ENCODE measurements around the gene PIP4K2A. TPM values are rescaled to one million over a fixed set of nuclear protein-coding genes. Genes with fewer than 3 reads are reported as not detected.
"Not testable (repeated sequence)": the region's sequence is repeated elsewhere in the genome, so short reads cannot be mapped to it uniquely, and the experiment has no call there.

Gene PIP4K2A
- 100 to 1,000 TPM; 111 to 118 TPM for total RNA-seq

DNA sequence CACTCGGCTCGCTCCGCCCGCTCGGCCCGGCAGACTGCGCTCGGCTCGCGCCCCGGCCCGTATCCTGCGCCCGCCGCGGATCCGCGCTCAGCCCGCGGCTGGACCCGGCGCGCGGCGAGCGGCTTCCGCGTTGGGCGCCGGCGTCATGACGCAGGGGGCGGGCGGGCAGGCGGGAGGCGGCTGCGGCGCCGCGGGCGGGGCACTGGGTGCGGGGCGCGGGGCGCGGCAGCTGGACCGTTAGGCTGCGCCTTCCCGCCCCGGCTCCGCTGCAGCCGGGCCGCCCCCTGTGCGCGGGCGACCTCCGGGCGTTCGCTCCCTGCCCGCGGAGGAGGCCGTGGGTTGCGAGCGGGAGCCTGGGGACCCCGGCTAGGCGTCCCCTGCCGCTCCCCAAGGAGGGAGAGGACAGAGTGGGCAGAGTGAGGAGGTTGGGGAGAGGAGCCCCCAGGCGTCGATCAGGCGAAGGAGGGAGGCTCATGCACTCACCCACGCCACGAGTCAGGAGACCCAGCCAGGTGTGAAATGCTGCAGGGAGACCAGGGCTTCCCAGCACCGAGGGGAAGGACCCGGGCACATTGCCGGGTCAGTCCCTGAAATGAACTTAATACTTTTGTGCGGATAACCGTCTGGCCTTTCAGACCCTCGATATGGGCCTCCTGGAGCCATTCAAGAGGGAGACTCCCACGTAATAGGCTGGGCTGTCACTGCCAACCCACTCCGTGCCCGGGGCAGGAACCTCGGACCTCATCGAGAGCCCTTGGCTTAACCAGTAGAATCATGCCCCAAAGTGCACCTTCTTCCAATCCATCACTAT, at the start of gene PIP4K2A:
TSS of gene PIP4K2A (minus strand) at position 100 of the 811 bp plus-strand sequence. CDS start 252 bp downstream, outside the sequence.
- peak; percentile 87 for DNase-seq
- Mint-ChIP-seq H3K9me3 (no peaks in the 10 kb centered on the region), H3K27me3 (no peaks in the 10 kb centered on the region), H3K27ac (peak within 1 kb of the TSS; percentile 89), H3K36me3 (peaks cover 16% of the 10 kb centered on the region), H3K4me3 (peak within 1 kb of the TSS; percentile 89), H3K4me1 (peaks cover 29% of the 10 kb centered on the region)

DNA sequence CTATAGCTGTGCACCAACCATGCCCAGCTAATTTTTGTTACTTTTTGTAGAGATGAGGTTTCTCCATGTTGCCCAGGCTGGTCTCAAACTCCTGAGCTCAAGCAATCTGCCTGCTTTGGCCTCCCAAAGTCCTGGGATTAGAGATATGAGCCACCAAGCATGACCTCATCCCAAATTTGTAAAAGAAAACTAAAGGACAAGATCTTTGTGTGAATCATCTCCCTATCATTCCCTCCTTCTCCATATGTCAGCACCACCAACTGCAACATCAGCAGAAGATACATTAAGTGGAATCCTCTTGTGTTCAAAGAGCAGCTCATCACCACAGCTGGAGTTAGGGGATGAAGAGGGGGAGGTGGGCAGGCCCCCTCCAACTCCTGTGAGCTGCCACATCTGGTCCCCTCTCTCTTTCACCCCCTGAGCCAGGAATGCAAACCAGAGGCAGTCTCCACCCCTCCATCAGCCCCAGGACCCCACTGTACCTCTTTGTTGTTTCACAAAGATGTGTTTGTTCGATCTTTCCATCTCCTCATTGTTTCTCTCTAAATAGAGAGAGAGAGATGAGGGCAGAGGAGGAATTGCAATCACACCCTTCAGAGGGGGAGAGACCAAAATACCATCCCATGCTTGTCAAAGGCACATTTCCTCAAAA, 47.3 kb upstream of the PIP4K2A start:
- no peak for DNase-seq
- no peaks in the 10 kb centered on the region for H3K27me3 Mint-ChIP-seq
- no peak overlapping the region for H3K4me3 Mint-ChIP-seq
- no peak overlapping the region for H3K27ac Mint-ChIP-seq
- H3K36me3 Mint-ChIP-seq: no peaks in the 10 kb centered on the region
- H3K9me3 Mint-ChIP-seq: no peaks in the 10 kb centered on the region
- H3K4me1 Mint-ChIP-seq: no peaks in the 10 kb centered on the region

DNA sequence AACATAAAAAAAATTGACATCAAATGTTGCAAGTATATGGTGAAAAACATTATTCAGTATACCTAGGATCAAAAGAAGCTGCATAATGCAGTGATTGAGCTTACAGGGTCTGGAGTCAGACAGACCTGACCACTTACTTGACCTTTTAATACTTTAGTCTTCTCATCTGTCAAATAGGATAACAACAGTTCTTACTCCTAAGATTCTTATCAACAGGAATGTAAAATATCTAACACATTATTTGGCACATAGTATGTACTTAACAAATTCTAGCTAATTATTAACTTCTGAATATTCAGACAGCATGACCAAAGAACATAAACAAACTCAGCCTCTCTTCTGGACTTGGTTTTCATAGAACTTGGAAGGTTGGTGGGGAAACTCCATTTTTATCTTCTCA, 45.6 kb upstream of the PIP4K2A start:
- Mint-ChIP-seq H3K9me3 (no peaks in the 10 kb centered on the region), H3K4me1 (no peaks in the 10 kb centered on the region), H3K27ac (no peak overlapping the region), H3K36me3 (no peaks in the 10 kb centered on the region), H3K27me3 (no peaks in the 10 kb centered on the region), H3K4me3 (no peak overlapping the region)
- DNase-seq: no peak

DNA sequence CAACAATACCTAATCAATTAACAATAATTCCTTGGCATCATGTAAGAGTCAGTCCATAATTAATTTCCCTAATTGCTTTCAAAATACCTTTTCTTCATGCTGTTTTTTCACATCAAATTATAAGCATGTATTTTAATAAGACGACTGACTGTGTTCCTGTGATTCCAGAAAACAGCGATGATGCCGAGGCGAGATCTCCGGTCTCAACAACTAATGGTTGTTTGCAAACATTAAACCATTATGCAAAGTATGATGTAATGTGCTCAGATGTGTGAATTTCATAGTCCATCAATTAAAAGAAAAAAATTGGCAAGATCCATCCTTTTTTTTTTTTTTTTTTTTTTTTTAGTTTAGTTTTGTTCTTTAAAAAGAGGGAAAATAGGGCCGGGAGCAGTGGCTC, 44.5 kb upstream of the PIP4K2A start:
- DNase-seq: no peak
- Mint-ChIP-seq H3K27me3 (no peaks in the 10 kb centered on the region), H3K36me3 (no peaks in the 10 kb centered on the region)

DNA sequence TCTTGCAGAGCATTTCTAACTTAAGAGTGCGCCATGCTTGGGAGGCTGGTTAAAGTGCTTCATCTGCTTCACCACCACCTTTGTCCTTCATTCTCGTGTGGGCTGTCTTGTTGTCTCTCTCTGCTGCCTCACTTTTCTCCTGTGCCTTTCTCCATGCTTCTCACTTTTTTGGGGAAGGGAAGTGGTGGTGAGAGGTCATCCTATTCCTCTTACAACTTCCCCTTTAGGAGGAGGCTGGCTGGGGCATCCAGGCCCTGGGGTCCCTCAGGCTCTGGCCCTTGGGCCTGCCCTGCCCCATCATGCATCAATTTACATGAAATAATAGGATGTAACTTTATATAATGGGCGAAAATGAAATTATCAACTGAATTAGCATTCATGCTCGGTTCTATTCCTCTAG, 39.9 kb upstream of the PIP4K2A start:
- no peaks in the 10 kb centered on the region for H3K9me3 Mint-ChIP-seq
- no peak for DNase-seq
- no peaks in the 10 kb centered on the region for H3K36me3 Mint-ChIP-seq

More for the DNA sequence above, 44.5 kb upstream of the PIP4K2A start:
- Mint-ChIP-seq H3K27ac (no peak overlapping the region), H3K4me1 (no peaks in the 10 kb centered on the region), H3K9me3 (no peaks in the 10 kb centered on the region), H3K4me3 (no peak overlapping the region)

DNA sequence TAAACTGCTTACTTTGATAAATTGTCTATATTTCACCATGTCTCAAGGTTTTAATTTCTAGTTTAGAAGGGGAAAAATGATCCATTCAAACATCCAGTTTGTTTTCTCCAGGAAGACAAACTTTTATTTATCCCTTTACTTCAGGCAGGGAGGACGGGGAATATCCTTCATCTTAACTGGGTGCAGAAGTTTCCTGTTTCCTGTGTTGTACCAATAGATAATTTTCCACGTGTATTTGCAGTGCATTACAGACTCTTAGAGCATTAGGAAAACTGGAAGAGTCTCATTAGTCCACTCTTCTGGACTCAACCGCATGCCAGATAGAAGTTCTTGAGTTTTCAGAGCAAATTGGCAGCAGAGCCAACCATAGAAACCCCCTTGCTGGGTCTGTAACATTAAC, 39.4 kb upstream of the PIP4K2A start:
- H3K4me3 Mint-ChIP-seq: no peak overlapping the region
- no peaks in the 10 kb centered on the region for H3K27me3 Mint-ChIP-seq
- peaks cover 6% of the 10 kb centered on the region for H3K4me1 Mint-ChIP-seq
- H3K9me3 Mint-ChIP-seq: no peaks in the 10 kb centered on the region
- H3K27ac Mint-ChIP-seq: no peak overlapping the region
- DNase-seq: no peak
- H3K36me3 Mint-ChIP-seq: no peaks in the 10 kb centered on the region

More for the DNA sequence above, 39.9 kb upstream of the PIP4K2A start:
- Mint-ChIP-seq H3K27me3 (no peaks in the 10 kb centered on the region), H3K4me1 (peaks cover 6% of the 10 kb centered on the region), H3K4me3 (no peak overlapping the region), H3K27ac (no peak overlapping the region)

DNA sequence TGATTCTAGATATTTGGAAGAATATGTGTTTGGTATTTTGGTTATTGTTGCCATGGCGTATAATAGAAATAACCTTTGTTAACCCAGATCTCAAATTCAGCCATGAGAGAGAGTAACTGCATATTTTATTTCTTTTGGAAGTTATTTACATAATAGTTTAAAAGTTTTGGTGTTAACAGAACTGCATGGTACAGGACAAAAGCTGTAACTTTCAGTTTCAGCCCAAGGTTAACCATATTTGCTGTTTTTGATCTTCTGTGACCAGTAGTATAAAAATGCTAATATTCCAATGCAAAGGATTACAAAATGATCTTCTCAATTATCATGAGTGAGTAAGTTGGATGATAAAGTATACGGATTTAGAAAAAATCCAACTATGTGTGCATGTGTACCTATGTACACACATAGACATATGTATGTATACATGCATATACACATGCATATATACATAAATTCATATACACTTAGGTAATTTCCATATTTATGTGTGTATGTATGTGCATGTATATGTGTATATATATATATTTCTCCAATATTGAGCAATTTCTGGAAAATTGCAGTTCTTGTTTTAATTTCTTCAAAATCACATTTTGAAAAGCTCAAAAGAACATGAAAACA, 38.0 kb upstream of the PIP4K2A start:
- H3K9me3 Mint-ChIP-seq: peaks cover 3% of the 10 kb centered on the region
- no peak overlapping the region for H3K4me3 Mint-ChIP-seq
- H3K36me3 Mint-ChIP-seq: no peaks in the 10 kb centered on the region
- peaks cover 6% of the 10 kb centered on the region for H3K4me1 Mint-ChIP-seq
- H3K27me3 Mint-ChIP-seq: no peaks in the 10 kb centered on the region
- DNase-seq: no peak
- no peak overlapping the region for H3K27ac Mint-ChIP-seq

DNA sequence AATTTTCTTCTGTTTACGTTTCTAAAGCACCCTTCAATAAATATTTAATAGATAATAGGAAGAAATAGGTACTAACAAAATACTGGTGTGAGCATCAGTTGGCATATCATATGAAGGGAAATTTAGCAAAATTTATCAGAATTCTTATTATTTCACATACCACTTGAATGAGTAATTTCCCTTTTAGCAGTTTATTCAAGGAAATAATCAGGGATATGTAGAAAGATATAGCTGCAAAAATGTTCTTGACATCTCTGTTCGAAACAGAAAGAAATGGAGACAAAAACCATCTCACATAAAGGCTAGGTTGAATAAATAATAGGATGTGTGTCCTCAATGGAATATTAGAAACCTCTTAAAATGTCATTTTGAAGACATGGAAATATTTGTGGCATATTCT, 35.8 kb upstream of the PIP4K2A start:
- H3K9me3 Mint-ChIP-seq: peaks cover 6% of the 10 kb centered on the region

DNA sequence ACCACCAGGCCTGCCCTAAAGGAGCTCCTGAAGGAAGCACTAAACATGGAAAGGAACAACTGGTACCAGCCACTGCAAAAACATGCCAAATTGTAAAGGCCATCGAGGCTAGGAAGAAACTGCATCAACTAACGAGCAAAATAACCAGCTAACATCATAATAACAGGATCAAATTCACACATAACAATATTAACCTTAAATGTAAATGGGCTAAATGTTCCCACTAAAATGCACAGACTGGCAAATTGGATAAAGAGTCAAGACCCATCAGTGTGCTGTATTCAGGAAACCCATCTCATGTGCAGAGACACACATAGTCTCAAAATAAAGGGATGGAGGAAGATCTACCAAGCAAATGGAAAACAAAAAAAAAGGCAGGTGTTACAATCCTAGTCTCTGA, 30.5 kb upstream of the PIP4K2A start:
- H3K27me3 Mint-ChIP-seq, H3K36me3 Mint-ChIP-seq, DNase-seq, H3K9me3 Mint-ChIP-seq, H3K4me3 Mint-ChIP-seq, H3K27ac Mint-ChIP-seq, H3K4me1 Mint-ChIP-seq: not testable (repeated sequence)

More for the DNA sequence above, 35.8 kb upstream of the PIP4K2A start:
- Mint-ChIP-seq H3K27ac (no peak overlapping the region), H3K4me1 (peaks cover 6% of the 10 kb centered on the region), H3K27me3 (no peaks in the 10 kb centered on the region), H3K4me3 (no peak overlapping the region), H3K36me3 (no peaks in the 10 kb centered on the region)
- DNase-seq: no peak

DNA sequence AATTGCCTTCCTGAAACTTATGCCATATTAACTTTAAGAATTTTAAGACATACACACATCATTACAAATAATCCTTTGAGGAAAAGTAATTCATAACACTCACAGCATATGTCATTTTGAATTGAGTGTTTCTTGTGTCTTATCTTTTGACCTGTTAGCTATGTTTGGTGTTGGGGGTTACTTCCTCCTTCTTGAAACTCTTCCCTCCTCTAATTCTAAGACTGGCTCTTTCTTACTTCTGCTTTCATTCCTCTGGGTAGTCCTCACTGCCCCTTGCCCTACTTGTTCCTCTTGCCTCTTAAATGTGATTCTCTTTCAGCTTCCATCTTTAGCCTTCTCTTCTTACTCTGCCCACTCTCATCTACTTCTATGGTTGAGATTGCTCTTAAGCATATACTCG, 28.3 kb upstream of the PIP4K2A start:
- Mint-ChIP-seq H3K36me3 (peaks cover 4% of the 10 kb centered on the region), H3K4me1 (no peaks in the 10 kb centered on the region), H3K4me3 (no peak overlapping the region), H3K9me3 (peaks cover 3% of the 10 kb centered on the region), H3K27me3 (no peaks in the 10 kb centered on the region), H3K27ac (no peak overlapping the region)
- no peak for DNase-seq

DNA sequence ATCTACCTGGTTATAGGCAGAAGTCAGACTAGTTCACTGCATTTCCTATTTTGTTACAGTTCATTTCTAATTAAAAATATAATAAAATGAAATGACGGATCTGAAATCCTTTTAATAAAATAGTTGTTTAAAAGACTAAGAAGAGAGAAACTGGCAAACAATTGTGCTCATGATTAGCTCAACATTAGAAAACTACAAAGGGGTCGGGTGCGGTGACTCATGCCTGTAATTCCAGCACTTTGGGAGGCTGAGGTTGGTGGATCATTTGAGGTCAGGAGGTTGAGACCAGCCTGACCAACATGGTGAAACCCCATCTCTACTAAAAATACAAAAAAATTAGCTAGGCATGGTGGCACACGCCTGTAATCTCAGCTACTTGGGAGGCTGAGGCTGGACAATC, 27.3 kb upstream of the PIP4K2A start:
- H3K4me3 Mint-ChIP-seq, DNase-seq, H3K27me3 Mint-ChIP-seq, H3K9me3 Mint-ChIP-seq, H3K27ac Mint-ChIP-seq, H3K4me1 Mint-ChIP-seq, H3K36me3 Mint-ChIP-seq: not testable (repeated sequence)

DNA sequence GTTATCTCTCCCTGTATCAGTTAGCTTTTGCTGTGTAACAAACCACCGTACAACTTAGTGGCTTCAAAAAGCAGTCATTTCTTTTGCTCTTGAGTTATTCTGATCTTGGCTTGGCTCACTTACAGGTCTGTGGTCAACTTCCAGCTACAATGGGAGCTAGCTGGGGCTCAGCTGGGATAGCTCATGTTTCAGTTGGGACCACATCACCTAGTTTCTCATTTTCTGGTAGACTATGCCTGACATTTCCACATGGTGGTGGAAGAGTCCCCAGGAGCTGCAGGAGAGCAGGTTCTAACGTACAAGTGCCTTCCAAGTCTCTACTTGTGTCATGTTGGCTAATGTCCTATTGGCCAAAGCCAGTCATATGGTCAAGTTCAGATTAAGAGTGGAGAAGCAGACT, 25.8 kb upstream of the PIP4K2A start:
- no peak for DNase-seq
- no peaks in the 10 kb centered on the region for H3K27me3 Mint-ChIP-seq
- no peaks in the 10 kb centered on the region for H3K4me1 Mint-ChIP-seq
- no peaks in the 10 kb centered on the region for H3K9me3 Mint-ChIP-seq
- H3K4me3 Mint-ChIP-seq: no peak overlapping the region
- no peak overlapping the region for H3K27ac Mint-ChIP-seq
- H3K36me3 Mint-ChIP-seq: peaks cover 4% of the 10 kb centered on the region

DNA sequence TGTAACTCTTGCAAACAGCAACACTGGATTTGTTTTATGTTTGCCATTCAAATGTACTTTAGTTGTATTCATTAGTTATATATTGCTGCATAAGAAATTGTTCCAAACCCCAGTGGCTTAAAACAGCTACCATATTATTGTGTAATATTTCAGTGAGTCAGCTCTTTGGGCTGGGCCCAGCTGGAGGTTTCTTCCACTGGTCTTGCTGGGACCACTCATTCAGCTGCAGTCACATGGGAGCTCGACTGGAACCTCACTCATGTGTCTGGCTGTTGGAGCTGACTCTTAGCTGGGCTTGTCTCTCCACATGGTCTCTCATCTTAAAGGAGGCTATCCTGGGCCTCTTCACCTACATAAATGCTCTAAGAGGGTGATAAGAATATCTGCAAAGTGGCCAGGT, 23.2 kb upstream of the PIP4K2A start:
- H3K4me3 Mint-ChIP-seq: no peak overlapping the region
- H3K36me3 Mint-ChIP-seq: no peaks in the 10 kb centered on the region
- no peak overlapping the region for H3K27ac Mint-ChIP-seq
- H3K4me1 Mint-ChIP-seq: no peaks in the 10 kb centered on the region
- no peaks in the 10 kb centered on the region for H3K9me3 Mint-ChIP-seq
- DNase-seq: no peak
- no peaks in the 10 kb centered on the region for H3K27me3 Mint-ChIP-seq

DNA sequence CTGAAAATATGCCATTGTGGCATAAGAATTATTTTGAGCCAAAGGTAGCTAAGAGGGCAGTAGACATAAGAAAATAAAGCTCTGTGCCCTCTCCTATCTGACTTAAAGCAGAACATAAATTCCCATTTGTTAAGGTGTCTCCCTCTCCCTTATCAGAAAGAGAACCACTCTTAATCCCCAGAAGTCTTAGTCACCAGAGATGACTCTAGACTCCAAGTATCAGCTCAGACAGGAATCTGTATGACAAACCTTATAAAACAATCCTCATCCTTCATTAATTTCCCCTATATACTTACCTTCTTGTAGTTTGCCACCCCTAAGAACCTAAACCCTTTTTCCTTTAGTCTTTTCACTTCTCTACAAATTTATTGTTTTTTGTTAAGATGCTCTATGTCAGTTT, 21.8 kb upstream of the PIP4K2A start:
- H3K27ac Mint-ChIP-seq: no peak overlapping the region
- DNase-seq: no peak
- no peaks in the 10 kb centered on the region for H3K9me3 Mint-ChIP-seq
- H3K36me3 Mint-ChIP-seq: no peaks in the 10 kb centered on the region
- H3K4me3 Mint-ChIP-seq: no peak overlapping the region
- H3K27me3 Mint-ChIP-seq: no peaks in the 10 kb centered on the region
- H3K4me1 Mint-ChIP-seq: no peaks in the 10 kb centered on the region

DNA sequence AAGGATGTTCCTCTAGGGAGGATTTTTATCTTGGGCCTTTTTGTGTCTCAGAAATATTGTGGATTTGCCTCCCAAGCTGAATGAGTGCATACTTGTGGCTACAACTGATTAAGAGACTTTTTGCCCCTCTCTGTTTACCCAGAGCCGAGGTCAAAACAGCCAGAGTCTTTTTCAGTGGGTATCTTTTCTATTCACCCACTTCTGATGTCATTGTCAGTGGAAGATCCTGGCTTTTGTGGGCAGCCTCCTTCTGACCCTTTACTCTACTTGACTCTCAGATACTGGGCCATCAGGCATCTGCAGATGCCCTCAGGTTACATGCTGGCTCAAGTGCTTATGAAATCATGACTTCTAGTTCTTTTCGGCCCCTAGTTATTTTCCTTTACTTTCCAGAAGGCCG, 19.6 kb upstream of the PIP4K2A start:
- no peaks in the 10 kb centered on the region for H3K27me3 Mint-ChIP-seq
- no peaks in the 10 kb centered on the region for H3K9me3 Mint-ChIP-seq
- H3K4me3 Mint-ChIP-seq: no peak overlapping the region
- H3K36me3 Mint-ChIP-seq: no peaks in the 10 kb centered on the region
- no peak overlapping the region for H3K27ac Mint-ChIP-seq
- no peaks in the 10 kb centered on the region for H3K4me1 Mint-ChIP-seq
- DNase-seq: no peak

Measured in activated naive CD8-positive, alpha-beta T cell treated with anti-CD3 and anti-CD28 coated beads for 36 hours (primary cell).